ENCODE data around the gene B3GNT8.

- TF ChIP-seq CTCF (IDR thresholded peaks at IDR 0.05) (no peak), EZH2 (IDR thresholded peaks at IDR 0.05; ENCODE audit: borderline replicate concordance, insufficient read depth, low read depth, low read length, poor library complexity, severe bottlenecking) (no peak)
These were observed 49.4 kb upstream of the B3GNT8 start for GRCh38 chr19:41476583-41476982.
